NOMO-1 treated with DMSO at 0.1 percent for 48 hours (cell line): ENCODE data around the gene SLC9A5.

Experiments
- DNase-seq: peaks from one replicate; lab custom pipeline; 2025; ENCODE audit not compliant: unreplicated experiment; lab: John Stamatoyannopoulos, UW

SLC9A5 gene

GRCh38 chr16:67304020-67304419, 55.2 kb downstream of the SLC9A5 start:
- DNase-seq = no peak

GRCh38 chr16:67305216-67306071, 56.7 kb downstream of the SLC9A5 start:
- no peak for DNase-seq

- no peak for DNase-seq
These were observed 61.8 kb downstream of the SLC9A5 start for GRCh38 chr16:67310561-67310960.

- no peak for DNase-seq
These were observed 63.1 kb downstream of the SLC9A5 start for GRCh38 chr16:67311607-67312488.

- no peak for DNase-seq
These were observed 63.9 kb downstream of the SLC9A5 start for GRCh38 chr16:67312719-67313118.

- DNase-seq = no peak
These were observed 69.1 kb downstream of the SLC9A5 start for GRCh38 chr16:67317853-67318252.
